ENCODE data around the gene SEC24A.
"Not testable (repeated sequence)": the region's sequence is repeated elsewhere in the genome, so short reads cannot be mapped to it uniquely, and the experiment has no call there.

The SEC24A gene

GRCh38 chr5:134648425-134649162 is at the start of gene SEC24A:
Gene SEC24A (plus strand): TSS chr5:134648785. CDS start chr5:134649077, 292 bp downstream.
- TF ChIP-seq CTCF (IDR thresholded peaks at IDR 0.05; ENCODE audit: insufficient read depth, missing control alignments): no peak
- no peak for FAIRE-seq
- DNase-seq (ENCODE audit: insufficient read length, low spot score): peak; percentile 88

GRCh38 chr5:134599820-134600219 is 48.8 kb upstream of the SEC24A start:
- not testable (repeated sequence) for FAIRE-seq; DNase-seq (ENCODE audit: insufficient read length, low spot score)

DNA sequence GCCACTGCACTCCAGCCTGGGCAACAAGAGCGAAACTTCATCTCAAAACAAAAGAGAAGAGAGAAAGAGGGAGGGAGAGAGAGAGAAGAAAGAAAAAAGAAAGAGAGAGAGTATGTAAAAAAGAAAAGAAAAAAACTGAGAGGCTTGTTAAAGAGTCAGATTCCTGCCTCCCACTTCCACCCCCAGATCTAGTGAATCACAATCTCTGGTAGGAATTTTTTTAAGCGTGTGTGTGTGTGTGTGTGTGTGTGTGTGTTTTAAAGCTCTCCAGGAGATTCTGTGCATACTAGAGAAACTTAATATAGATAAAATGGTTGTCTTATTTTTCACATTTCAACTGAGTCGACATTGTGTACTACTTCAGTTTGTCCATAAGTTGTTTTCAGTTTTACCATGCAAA is 48.0 kb upstream of the SEC24A start:
- DNase-seq (ENCODE audit: insufficient read length, low spot score) (no peak), FAIRE-seq (no peak)
- no peak for TF ChIP-seq CTCF (IDR thresholded peaks at IDR 0.05; ENCODE audit: insufficient read depth, missing control alignments)

DNA sequence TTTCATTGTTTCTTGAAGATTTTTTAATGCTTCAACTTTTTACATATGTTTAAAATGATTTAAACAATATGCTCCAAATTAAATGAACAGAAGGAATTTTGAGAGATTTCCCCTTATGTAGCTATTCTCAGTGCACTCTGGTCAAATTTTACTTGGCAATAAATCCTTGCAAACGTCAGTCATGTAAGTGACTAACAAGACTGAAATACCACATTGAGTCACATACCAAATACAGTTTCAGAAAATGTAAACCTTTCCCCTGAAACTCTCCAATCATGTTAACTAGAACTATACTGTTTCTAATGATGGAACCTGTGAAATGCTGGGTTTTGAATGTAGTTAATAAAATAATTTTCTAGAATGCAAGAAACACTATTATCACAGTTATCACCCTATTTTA is 45.5 kb upstream of the SEC24A start:
- FAIRE-seq (no peak), DNase-seq (ENCODE audit: insufficient read length, low spot score) (no peak)
- no peak for TF ChIP-seq CTCF (IDR thresholded peaks at IDR 0.05; ENCODE audit: insufficient read depth, missing control alignments)

GRCh38 chr5:134604908-134605307 is 43.7 kb upstream of the SEC24A start:
- DNase-seq (ENCODE audit: insufficient read length, low spot score): no peak
- FAIRE-seq: no peak
- TF ChIP-seq CTCF (IDR thresholded peaks at IDR 0.05; ENCODE audit: insufficient read depth, missing control alignments): no peak

GRCh38 chr5:134606726-134607125 is 41.9 kb upstream of the SEC24A start:
- DNase-seq (ENCODE audit: insufficient read length, low spot score): no peak
- no peak for TF ChIP-seq CTCF (IDR thresholded peaks at IDR 0.05; ENCODE audit: insufficient read depth, missing control alignments)
- no peak for FAIRE-seq

DNA sequence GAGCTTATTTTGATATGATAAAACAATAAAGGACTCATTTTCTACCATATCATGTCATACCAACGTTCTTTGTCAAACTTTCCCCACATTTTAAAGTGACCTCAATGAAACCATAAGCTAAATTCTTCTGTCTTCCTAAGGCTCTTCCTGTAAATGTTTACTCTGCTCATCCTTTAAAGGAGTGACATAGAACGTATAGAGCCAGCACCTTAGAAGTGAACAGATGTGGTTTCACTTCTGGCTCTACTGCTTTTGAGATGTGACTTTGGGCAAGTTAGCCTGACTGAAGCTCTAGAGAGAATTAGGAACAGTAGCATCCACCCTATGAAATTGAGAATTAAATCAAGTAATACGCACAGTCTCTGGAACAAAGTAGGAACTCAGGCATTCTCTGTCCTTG is 40.0 kb upstream of the SEC24A start:
- DNase-seq (ENCODE audit: insufficient read length, low spot score): no peak
- no peak for FAIRE-seq
- no peak for TF ChIP-seq CTCF (IDR thresholded peaks at IDR 0.05; ENCODE audit: insufficient read depth, missing control alignments)
